WTC11 (cell line): ENCODE results near the gene PCDH10.

ENCODE experiments used
- ATF2 ChIP-seq: sonication (generic); formaldehyde crosslinking; IDR thresholded peaks from 2 replicates; pipeline ENCODE4 v1.8.1; 2022; ENCODE audit warnings: low read depth, missing genetic modification reagents, borderline replicate concordance
- CTCF ChIP-seq: fragments of 200-600 bp; IDR thresholded peaks from 2 replicates; pipeline ENCODE4 v1.8.0; 2022; ENCODE audit warnings: antibody characterized with exemption
- FOXP1 ChIP-seq: sonication (generic); formaldehyde crosslinking; IDR thresholded peaks from 2 replicates; pipeline ENCODE4 v1.8.0; 2022; ENCODE audit warnings: missing genetic modification reagents, mild to moderate bottlenecking, moderate library complexity, borderline replicate concordance
- TCF7 ChIP-seq: sonication (generic); formaldehyde crosslinking; IDR thresholded peaks from 2 replicates; pipeline ENCODE4 v1.8.0; 2022; ENCODE audit warnings: mild to moderate bottlenecking, low read depth, missing genetic modification reagents, moderate library complexity
- TEAD1 ChIP-seq: sonication (generic); formaldehyde crosslinking; IDR thresholded peaks from 2 replicates; pipeline ENCODE4 v1.8.0; 2022; ENCODE audit warnings: mild to moderate bottlenecking, missing genetic modification reagents

- TF ChIP-seq TEAD1 (CRISPR knock-in tag) (no peak), TCF7 (no peak), FOXP1 (CRISPR knock-in tag) (no peak), CTCF (no peak), ATF2 (CRISPR knock-in tag) (no peak)
Measured at GRCh38 chr4:133152831-133153481, 3.9 kb downstream of the PCDH10 start.
